ENCODE measurements around the gene IMMT.

IMMT gene

DNA sequence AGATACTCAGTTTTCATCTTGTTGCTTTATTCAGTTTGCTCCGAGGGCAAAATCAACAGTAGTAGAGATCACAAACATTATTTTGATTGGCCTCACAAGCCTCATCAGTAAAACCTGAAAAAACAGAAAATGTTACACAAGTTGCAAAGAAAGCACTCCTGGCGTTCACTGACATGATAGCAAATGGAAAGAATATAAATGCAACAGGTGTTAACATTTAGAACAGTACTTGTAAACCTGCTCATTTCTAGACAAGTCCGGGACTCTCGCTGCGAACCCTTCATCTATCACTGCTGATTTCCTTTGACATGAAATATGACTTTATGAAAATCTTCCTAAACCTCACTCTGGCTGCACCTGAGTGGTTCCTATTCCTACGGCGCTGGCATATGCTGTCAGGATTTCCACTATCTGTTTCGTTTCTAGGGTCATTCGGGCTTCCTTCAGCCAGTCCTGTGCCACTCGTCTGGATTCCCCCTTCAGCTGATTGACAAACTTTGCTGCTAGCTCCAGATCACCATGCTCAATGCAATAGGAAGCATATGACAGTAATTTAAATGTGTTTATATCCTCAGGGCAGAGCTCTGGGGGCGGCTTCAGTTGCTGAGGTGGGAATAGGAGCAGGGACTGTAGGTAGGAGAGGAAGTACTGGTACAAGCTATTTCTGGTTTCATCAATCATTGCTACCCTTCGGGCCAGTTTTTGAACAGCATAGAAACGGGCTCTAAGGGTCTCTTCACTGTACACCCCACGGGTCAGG, 51.2 kb downstream of the IMMT start:
- CTCF ChIA-PET, result no interaction called here

DNA sequence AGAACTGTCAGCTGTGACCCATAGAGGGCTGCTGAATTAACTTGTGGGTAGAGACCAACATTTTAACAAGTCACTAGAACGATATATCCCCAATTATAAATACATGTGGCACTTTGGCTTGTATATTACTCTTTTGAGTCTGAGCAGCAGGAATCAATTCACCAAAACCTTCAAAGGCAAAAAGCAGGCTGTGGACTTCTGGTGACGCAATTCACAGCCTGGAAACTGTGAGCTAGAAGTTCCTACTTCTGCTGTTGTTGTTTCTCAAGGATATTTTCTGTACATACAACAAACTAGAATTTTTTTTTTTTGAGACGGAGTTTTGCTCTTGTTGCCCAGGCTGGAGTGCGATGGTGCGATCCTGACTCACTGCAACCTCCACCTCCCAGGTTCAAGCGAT, 52.0 kb downstream of the IMMT start:
- POLR2A ChIA-PET, result no interaction called here

More for the DNA sequence above, 51.2 kb downstream of the IMMT start:
- H3K4me1 ChIP-seq (ENCODE audit: control extremely low read depth in 1 of 4, control insufficient read depth in 4 of 4, insufficient read depth in 4 of 4, low read length in 3 of 4), result no peaks in the 10 kb centered on the region
- H3K36me3 ChIP-seq (ENCODE audit: control insufficient read depth in 4 of 4, insufficient read depth in 4 of 4, low read length in 3 of 4), result peaks cover 19 to 87% (median 67%) of the 10 kb centered on the region in 4 experiments
- no peaks in the 10 kb centered on the region for H3K9me3 ChIP-seq (ENCODE audit: control extremely low read depth in 1 of 5, control insufficient read depth in 4 of 5, insufficient read depth in 2 of 5, low read depth in 1 of 5, low read length in 4 of 5)
- no peak overlapping the region for H3K4me3 ChIP-seq (ENCODE audit: control insufficient read depth in 1 of 7, extremely low read depth in 1 of 7, insufficient read depth in 4 of 7, low read depth in 2 of 7, low read length in 6 of 7)
- POLR2A ChIA-PET, result no interaction called here
- 96% methylated on average over 11 of the region's 14 CpGs for WGBS (ENCODE audit: insufficient coverage)
- no peak overlapping the region for H3K27ac ChIP-seq (ENCODE audit: insufficient read depth in 1 of 2, low read depth in 1 of 2, low read length in 2 of 2, poor library complexity in 1 of 2, severe bottlenecking in 2 of 2)
- H3K27me3 ChIP-seq (replicated peaks in 2 of 5; ENCODE audit: control insufficient read depth in 4 of 5, insufficient read depth in 5 of 5, low read length in 4 of 5), result no peaks in the 10 kb centered on the region
- DNase-seq, result no peak

DNA sequence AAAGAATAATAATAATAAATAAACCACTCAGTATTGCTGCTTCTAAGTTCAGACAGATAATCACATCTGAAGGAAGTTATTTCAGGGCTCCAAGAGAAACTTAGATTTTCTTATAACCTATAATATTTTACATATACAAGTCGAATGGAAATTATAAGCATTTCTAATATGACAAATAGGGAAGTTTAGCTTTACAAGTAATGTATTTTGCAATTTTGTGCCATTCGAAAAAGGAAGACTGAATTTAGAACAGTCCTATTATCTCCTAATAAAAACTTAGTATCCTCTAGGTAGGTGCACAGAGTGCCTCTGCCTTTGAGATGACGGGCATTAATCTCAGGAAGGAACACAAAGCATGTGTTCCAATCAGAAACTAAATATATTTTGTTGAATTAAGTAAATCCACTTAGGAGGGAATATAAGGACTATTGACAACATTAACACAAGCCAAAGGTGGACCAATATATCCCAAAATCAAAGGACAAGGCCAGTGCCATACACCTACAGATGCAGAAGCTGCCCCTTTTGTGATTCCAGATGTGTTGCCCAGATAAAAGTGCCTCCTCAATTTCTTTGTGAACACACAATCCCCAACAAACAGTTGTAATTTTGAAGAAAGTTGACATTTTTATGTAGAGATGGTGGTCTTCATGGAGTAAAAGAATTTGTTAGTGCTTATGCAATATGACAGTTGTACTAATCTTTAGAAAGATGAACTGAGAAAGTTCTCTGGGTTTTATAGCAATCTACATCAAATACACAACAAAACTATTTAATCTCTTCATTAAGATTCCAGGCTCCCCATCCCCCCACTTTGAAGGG, 52.6 kb downstream of the IMMT start:
- H3K27ac ChIP-seq (ENCODE audit: insufficient read depth in 1 of 2, low read depth in 1 of 2, low read length in 2 of 2, poor library complexity in 1 of 2, severe bottlenecking in 2 of 2), result no peak overlapping the region
- no peaks in the 10 kb centered on the region for H3K4me1 ChIP-seq (ENCODE audit: control extremely low read depth in 1 of 4, control insufficient read depth in 4 of 4, insufficient read depth in 4 of 4, low read length in 3 of 4)
- CTCF ChIA-PET, result interaction anchor here (0.6 kb wide), 1 partner anchor 102 kb away, joined by 3 read pairs; no protein-coding TSS in a partner anchor
- no peak overlapping the region for H3K4me3 ChIP-seq (ENCODE audit: control insufficient read depth in 1 of 7, extremely low read depth in 1 of 7, insufficient read depth in 4 of 7, low read depth in 2 of 7, low read length in 6 of 7)
- POLR2A ChIA-PET, result interaction anchor here (0.6 kb wide), 1 partner anchor 31 kb away, joined by 3 read pairs; no protein-coding TSS in a partner anchor
- no peaks in the 10 kb centered on the region for H3K9me3 ChIP-seq (ENCODE audit: control extremely low read depth in 1 of 5, control insufficient read depth in 4 of 5, insufficient read depth in 2 of 5, low read depth in 1 of 5, low read length in 4 of 5)
- no CpG with 5 or more reads among the region's 3 CpGs for WGBS (ENCODE audit: insufficient coverage)
- peaks cover 21 to 89% (median 69%) of the 10 kb centered on the region in 4 experiments for H3K36me3 ChIP-seq (ENCODE audit: control insufficient read depth in 4 of 4, insufficient read depth in 4 of 4, low read length in 3 of 4)
- no peaks in the 10 kb centered on the region for H3K27me3 ChIP-seq (replicated peaks in 2 of 5; ENCODE audit: control insufficient read depth in 4 of 5, insufficient read depth in 5 of 5, low read length in 4 of 5)
- no peak for DNase-seq

More for the DNA sequence above, 52.0 kb downstream of the IMMT start:
- Histone ChIP-seq H3K4me3 (ENCODE audit: control insufficient read depth in 1 of 7, extremely low read depth in 1 of 7, insufficient read depth in 4 of 7, low read depth in 2 of 7, low read length in 6 of 7) (no peak overlapping the region), H3K9me3 (ENCODE audit: control extremely low read depth in 1 of 5, control insufficient read depth in 4 of 5, insufficient read depth in 2 of 5, low read depth in 1 of 5, low read length in 4 of 5) (no peaks in the 10 kb centered on the region), H3K4me1 (ENCODE audit: control extremely low read depth in 1 of 4, control insufficient read depth in 4 of 4, insufficient read depth in 4 of 4, low read length in 3 of 4) (no peaks in the 10 kb centered on the region), H3K27ac (ENCODE audit: insufficient read depth in 1 of 2, low read depth in 1 of 2, low read length in 2 of 2, poor library complexity in 1 of 2, severe bottlenecking in 2 of 2) (no peak overlapping the region), H3K27me3 (replicated peaks in 2 of 5; ENCODE audit: control insufficient read depth in 4 of 5, insufficient read depth in 5 of 5, low read length in 4 of 5) (no peaks in the 10 kb centered on the region), H3K36me3 (ENCODE audit: control insufficient read depth in 4 of 4, insufficient read depth in 4 of 4, low read length in 3 of 4) (peaks cover 19 to 87% (median 68%) of the 10 kb centered on the region in 4 experiments)
- no peak for DNase-seq
- WGBS (ENCODE audit: insufficient coverage), result 100% methylated on average over 4 of the region's 6 CpGs
- CTCF ChIA-PET, result interaction anchor here (0.6 kb wide), 1 partner anchor 101 kb away, joined by 3 read pairs; no protein-coding TSS in a partner anchor

DNA sequence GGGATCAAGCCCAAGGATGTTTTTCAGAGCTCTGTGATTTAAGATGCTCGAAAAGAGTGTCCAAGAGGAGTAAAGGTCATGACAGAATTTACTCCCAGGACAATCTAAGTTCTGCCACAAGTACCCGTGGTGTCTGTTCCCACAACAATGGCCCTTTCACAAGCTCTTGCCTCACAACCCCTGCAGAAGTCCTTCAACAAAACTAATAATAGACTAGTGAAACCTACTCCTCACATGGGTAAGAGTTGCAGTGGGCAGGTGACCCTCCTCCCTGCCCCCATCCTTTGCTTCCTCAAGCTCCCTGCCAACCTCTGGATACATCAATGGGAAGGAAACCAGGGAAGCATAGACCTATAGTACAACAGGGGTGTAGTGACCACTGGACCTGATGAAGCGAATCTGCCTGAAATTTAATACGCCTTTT, 54.3 kb downstream of the IMMT start:
- no peak overlapping the region for H3K4me3 ChIP-seq (ENCODE audit: control insufficient read depth in 1 of 7, extremely low read depth in 1 of 7, insufficient read depth in 4 of 7, low read depth in 2 of 7, low read length in 6 of 7)
- no peaks in the 10 kb centered on the region for H3K27me3 ChIP-seq (replicated peaks in 2 of 5; ENCODE audit: control insufficient read depth in 4 of 5, insufficient read depth in 5 of 5, low read length in 4 of 5)
- no peak overlapping the region for H3K27ac ChIP-seq (ENCODE audit: insufficient read depth in 1 of 2, low read depth in 1 of 2, low read length in 2 of 2, poor library complexity in 1 of 2, severe bottlenecking in 2 of 2)
- ChIA-PET POLR2A (no interaction called here), CTCF (no interaction called here)
- H3K9me3 ChIP-seq (ENCODE audit: control extremely low read depth in 1 of 5, control insufficient read depth in 4 of 5, insufficient read depth in 2 of 5, low read depth in 1 of 5, low read length in 4 of 5), result no peaks in the 10 kb centered on the region
- WGBS (ENCODE audit: insufficient coverage), result 94% methylated on average over 4 of the region's 4 CpGs
- no peak for DNase-seq
- no peaks in the 10 kb centered on the region for H3K4me1 ChIP-seq (ENCODE audit: control extremely low read depth in 1 of 4, control insufficient read depth in 4 of 4, insufficient read depth in 4 of 4, low read length in 3 of 4)
- peaks cover 21 to 90% (median 71%) of the 10 kb centered on the region in 4 experiments for H3K36me3 ChIP-seq (ENCODE audit: control insufficient read depth in 4 of 4, insufficient read depth in 4 of 4, low read length in 3 of 4)

DNA sequence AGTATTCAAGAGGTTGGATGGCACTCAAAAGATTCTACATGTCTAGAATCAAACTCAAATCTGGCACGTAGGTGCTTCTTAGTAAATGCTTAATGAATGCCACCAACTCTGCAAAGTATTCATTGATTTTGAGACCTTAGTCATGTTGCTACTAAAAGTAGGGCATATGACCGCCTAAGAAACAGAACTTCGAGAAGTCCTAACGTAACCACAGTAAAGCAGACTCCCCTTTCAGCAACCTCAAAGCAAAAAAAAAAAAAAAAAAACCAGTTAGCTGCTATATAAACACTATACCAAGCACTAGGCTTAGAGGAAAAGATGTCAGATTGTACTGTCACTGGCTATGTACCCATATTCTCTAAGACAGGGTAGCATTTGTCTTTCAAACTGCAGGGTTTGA, 55.3 kb downstream of the IMMT start:
- no CpG with 5 or more reads among the region's 4 CpGs for WGBS (ENCODE audit: insufficient coverage)
- Histone ChIP-seq H3K36me3 (ENCODE audit: control insufficient read depth in 4 of 4, insufficient read depth in 4 of 4, low read length in 3 of 4) (peaks cover 26 to 92% (median 73%) of the 10 kb centered on the region in 4 experiments), H3K27ac (ENCODE audit: insufficient read depth in 1 of 2, low read depth in 1 of 2, low read length in 2 of 2, poor library complexity in 1 of 2, severe bottlenecking in 2 of 2) (no peak overlapping the region), H3K4me3 (ENCODE audit: control insufficient read depth in 1 of 7, extremely low read depth in 1 of 7, insufficient read depth in 4 of 7, low read depth in 2 of 7, low read length in 6 of 7) (no peak overlapping the region), H3K4me1 (ENCODE audit: control extremely low read depth in 1 of 4, control insufficient read depth in 4 of 4, insufficient read depth in 4 of 4, low read length in 3 of 4) (no peaks in the 10 kb centered on the region), H3K27me3 (replicated peaks in 2 of 5; ENCODE audit: control insufficient read depth in 4 of 5, insufficient read depth in 5 of 5, low read length in 4 of 5) (no peaks in the 10 kb centered on the region), H3K9me3 (ENCODE audit: control extremely low read depth in 1 of 5, control insufficient read depth in 4 of 5, insufficient read depth in 2 of 5, low read depth in 1 of 5, low read length in 4 of 5) (no peaks in the 10 kb centered on the region)
- CTCF ChIA-PET, result no interaction called here
- POLR2A ChIA-PET, result no interaction called here
- DNase-seq, result no peak

DNA sequence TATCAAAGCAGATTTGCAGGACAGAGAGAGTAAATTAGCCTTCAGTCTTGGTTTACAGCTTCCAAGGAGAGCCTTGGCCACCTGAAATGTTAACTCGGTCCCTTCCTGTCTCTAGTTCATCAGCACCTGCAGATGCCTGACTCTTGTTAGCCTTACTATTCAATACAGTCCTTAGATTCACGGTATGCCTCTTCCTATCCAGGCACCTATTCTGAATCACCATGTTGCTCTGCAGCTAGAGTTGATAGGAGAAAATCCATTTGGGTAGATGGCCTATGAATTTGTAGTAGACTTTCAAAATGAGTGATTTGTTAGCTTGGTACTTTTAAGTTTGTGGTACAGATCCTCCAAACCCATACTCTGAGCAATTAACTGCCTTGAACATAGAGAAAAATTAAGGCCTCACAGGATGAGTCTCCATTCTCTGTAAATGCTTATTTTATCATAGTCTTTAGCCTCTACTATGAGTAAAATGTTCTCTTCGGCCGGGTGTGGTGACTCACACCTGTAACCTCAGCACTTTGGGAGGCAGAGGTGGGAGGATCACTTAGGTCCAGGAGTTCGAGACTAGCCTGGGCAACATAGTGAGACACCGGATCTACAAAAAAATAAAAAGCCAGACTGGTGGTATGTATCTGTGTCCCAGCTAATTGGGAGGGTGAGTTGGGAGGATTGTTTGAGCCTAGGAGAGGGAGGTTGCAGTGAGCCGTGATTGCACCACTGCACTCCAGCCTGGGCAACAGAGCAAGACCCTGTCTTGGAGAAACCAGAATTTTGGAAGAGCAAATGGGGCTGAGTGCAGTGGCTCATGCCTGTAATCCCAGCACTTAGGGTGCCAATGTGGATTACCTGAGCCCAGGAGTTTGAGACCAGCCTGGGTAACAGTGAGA, 56.3 kb downstream of the IMMT start:
- ChIA-PET CTCF (interaction anchor here (0.9 to 1.7 kb wide), 4 partner anchors 12 to 312 kb away, joined by 3 to 4 read pairs (median 4); no protein-coding TSS in a partner anchor), POLR2A (no interaction called here)
- H3K27ac ChIP-seq (ENCODE audit: insufficient read depth in 1 of 2, low read depth in 1 of 2, low read length in 2 of 2, poor library complexity in 1 of 2, severe bottlenecking in 2 of 2), result no peak overlapping the region
- no peaks in the 10 kb centered on the region for H3K27me3 ChIP-seq (replicated peaks in 2 of 5; ENCODE audit: control insufficient read depth in 4 of 5, insufficient read depth in 5 of 5, low read length in 4 of 5)
- peaks cover 29 to 92% (median 72%) of the 10 kb centered on the region in 4 experiments for H3K36me3 ChIP-seq (ENCODE audit: control insufficient read depth in 4 of 4, insufficient read depth in 4 of 4, low read length in 3 of 4)
- no peak for DNase-seq
- no peak overlapping the region for H3K4me3 ChIP-seq (ENCODE audit: control insufficient read depth in 1 of 7, extremely low read depth in 1 of 7, insufficient read depth in 4 of 7, low read depth in 2 of 7, low read length in 6 of 7)
- no peaks in the 10 kb centered on the region for H3K9me3 ChIP-seq (ENCODE audit: control extremely low read depth in 1 of 5, control insufficient read depth in 4 of 5, insufficient read depth in 2 of 5, low read depth in 1 of 5, low read length in 4 of 5)
- H3K4me1 ChIP-seq (ENCODE audit: control extremely low read depth in 1 of 4, control insufficient read depth in 4 of 4, insufficient read depth in 4 of 4, low read length in 3 of 4), result no peaks in the 10 kb centered on the region
- 100% methylated on average over 6 of the region's 7 CpGs for WGBS (ENCODE audit: insufficient coverage)

All from common myeloid progenitor, CD34-positive (primary cell).